ENCODE data around the gene NECTIN1.

NECTIN1 gene

GRCh38 chr11:119743006-119743405 lies 14.0 kb upstream of the NECTIN1 start:
- Histone ChIP-seq H3K9me3 (ENCODE audit: insufficient read depth, low read length) (no peaks in the 10 kb centered on the region), H4K20me1 (ENCODE audit: insufficient read depth, low read length) (no peaks in the 10 kb centered on the region), H3K4me1 (ENCODE audit: low read length) (no peaks in the 10 kb centered on the region), H3K4me3 (ENCODE audit: low read length) (no peak overlapping the region), H3K36me3 (replicated peaks; ENCODE audit: low read depth, low read length) (no peaks in the 10 kb centered on the region), H3K4me2 (ENCODE audit: low read length) (no peak overlapping the region), H2AFZ (ENCODE audit: low read depth, low read length) (no peak overlapping the region), H3K27ac (ENCODE audit: low read length) (no peak overlapping the region), H3K79me2 (ENCODE audit: low read length) (no peaks in the 10 kb centered on the region), H3K9ac (ENCODE audit: low read length) (no peak overlapping the region), H3K27me3 (ENCODE audit: low read depth, low read length) (no peaks in the 10 kb centered on the region)
- TF ChIP-seq CTCF (IDR thresholded peaks at IDR 0.05; ENCODE audit: low read depth, low read length), result no peak
- TF ChIP-seq EZH2phosphoT487 (IDR thresholded peaks at IDR 0.05; ENCODE audit: low read depth), result no peak

- Histone ChIP-seq H3K4me3 (ENCODE audit: low read length) (no peak overlapping the region), H3K9me3 (ENCODE audit: insufficient read depth, low read length) (no peaks in the 10 kb centered on the region), H2AFZ (ENCODE audit: low read depth, low read length) (no peak overlapping the region), H3K4me1 (ENCODE audit: low read length) (no peaks in the 10 kb centered on the region), H4K20me1 (ENCODE audit: insufficient read depth, low read length) (no peaks in the 10 kb centered on the region), H3K4me2 (ENCODE audit: low read length) (no peak overlapping the region), H3K36me3 (replicated peaks; ENCODE audit: low read depth, low read length) (no peaks in the 10 kb centered on the region), H3K9ac (ENCODE audit: low read length) (no peak overlapping the region), H3K27ac (ENCODE audit: low read length) (no peak overlapping the region), H3K79me2 (ENCODE audit: low read length) (no peaks in the 10 kb centered on the region), H3K27me3 (ENCODE audit: low read depth, low read length) (no peaks in the 10 kb centered on the region)
- TF ChIP-seq CTCF (IDR thresholded peaks at IDR 0.05; ENCODE audit: low read depth, low read length), result no peak
- TF ChIP-seq EZH2phosphoT487 (IDR thresholded peaks at IDR 0.05; ENCODE audit: low read depth), result no peak
These were observed 13.4 kb upstream of the NECTIN1 start for GRCh38 chr11:119742263-119742861.

DNA sequence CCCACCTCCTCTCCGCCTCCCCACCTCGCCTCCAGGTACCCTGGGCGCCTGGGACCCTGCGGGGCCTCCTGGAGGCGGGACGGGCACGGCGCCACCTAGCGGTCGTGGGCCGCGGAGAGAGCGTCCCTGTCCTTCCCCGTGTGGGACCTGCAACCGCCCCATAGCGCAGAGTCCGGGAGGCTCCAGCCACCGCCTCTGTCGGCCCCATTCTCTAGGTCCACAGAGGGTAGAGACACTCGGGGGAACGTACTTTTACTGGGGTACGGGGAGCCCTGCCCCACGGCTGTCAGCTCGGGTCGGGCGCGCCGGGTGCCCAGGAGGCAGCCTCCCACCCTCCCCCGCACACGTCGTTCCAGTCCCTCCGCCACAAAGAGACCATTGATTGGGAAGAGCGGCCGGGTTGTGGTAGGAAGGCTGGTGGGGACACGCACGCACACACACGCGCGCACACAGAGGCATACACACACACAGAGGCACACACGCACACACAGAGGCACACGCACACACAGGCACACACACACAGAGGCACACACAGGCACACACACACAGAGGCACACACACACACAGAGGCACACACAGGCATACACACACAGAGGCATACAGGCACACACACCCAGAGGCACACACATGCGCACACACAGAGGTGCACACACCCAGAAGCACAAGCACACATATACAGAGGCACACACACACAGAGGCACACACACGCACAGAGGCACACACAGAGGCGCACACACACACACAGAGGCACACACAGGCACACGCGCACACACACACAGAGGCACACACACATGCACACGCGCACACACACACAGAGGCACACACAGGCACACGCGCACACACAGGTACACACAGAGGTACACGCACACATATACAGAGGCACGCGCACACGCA lies 12.6 kb upstream of the NECTIN1 start:
- Histone ChIP-seq H3K4me3 (ENCODE audit: low read length) (no peak overlapping the region), H3K36me3 (replicated peaks; ENCODE audit: low read depth, low read length) (no peaks in the 10 kb centered on the region), H3K9me3 (ENCODE audit: insufficient read depth, low read length) (no peaks in the 10 kb centered on the region), H3K27ac (ENCODE audit: low read length) (no peak overlapping the region), H3K9ac (ENCODE audit: low read length) (no peak overlapping the region), H3K4me2 (ENCODE audit: low read length) (no peak overlapping the region), H4K20me1 (ENCODE audit: insufficient read depth, low read length) (no peaks in the 10 kb centered on the region), H3K79me2 (ENCODE audit: low read length) (no peaks in the 10 kb centered on the region), H2AFZ (ENCODE audit: low read depth, low read length) (no peak overlapping the region), H3K4me1 (ENCODE audit: low read length) (no peaks in the 10 kb centered on the region), H3K27me3 (ENCODE audit: low read depth, low read length) (no peaks in the 10 kb centered on the region)
- peak; percentile 62 for TF ChIP-seq CTCF (IDR thresholded peaks at IDR 0.05; ENCODE audit: low read depth, low read length)
- TF ChIP-seq EZH2phosphoT487 (IDR thresholded peaks at IDR 0.05; ENCODE audit: low read depth), result no peak

DNA sequence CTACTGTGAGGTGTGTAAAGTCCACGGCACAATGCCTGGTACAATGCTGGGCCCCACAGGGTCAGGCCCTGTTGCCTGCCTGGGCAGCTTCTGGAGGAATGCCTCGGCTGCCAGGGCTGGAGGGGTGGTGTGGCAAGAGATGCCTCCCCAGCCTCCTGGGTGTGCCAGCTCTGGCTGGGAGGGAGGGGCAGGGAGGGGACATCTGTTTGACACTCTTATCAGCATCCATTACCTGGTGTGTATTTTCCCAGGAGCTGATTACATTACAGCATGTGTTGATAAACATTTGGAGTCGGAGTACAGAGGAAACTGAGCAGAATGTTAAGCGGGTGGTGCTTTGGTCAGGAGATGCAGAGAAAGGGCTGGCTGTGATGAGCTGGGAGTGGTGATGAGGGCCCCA lies 11.0 kb upstream of the NECTIN1 start:
- no peak overlapping the region for H3K9ac ChIP-seq (ENCODE audit: low read length)
- H3K79me2 ChIP-seq (ENCODE audit: low read length), result no peaks in the 10 kb centered on the region
- no peaks in the 10 kb centered on the region for H4K20me1 ChIP-seq (ENCODE audit: insufficient read depth, low read length)
- H3K4me1 ChIP-seq (ENCODE audit: low read length), result no peaks in the 10 kb centered on the region
- H2AFZ ChIP-seq (ENCODE audit: low read depth, low read length), result no peak overlapping the region
- no peaks in the 10 kb centered on the region for H3K36me3 ChIP-seq (replicated peaks; ENCODE audit: low read depth, low read length)
- no peak overlapping the region for H3K27ac ChIP-seq (ENCODE audit: low read length)
- H3K9me3 ChIP-seq (ENCODE audit: insufficient read depth, low read length), result no peaks in the 10 kb centered on the region
- TF ChIP-seq CTCF (IDR thresholded peaks at IDR 0.05; ENCODE audit: low read depth, low read length) (no peak), EZH2phosphoT487 (IDR thresholded peaks at IDR 0.05; ENCODE audit: low read depth) (no peak)
- no peaks in the 10 kb centered on the region for H3K27me3 ChIP-seq (ENCODE audit: low read depth, low read length)
- no peak overlapping the region for H3K4me3 ChIP-seq (ENCODE audit: low read length)
- H3K4me2 ChIP-seq (ENCODE audit: low read length), result no peak overlapping the region
